Measurements from ENCODE around the gene FRAT1.
"Not testable (repeated sequence)": the region's sequence is repeated elsewhere in the genome, so short reads cannot be mapped to it uniquely, and the experiment has no call there.

GRCh38 chr10:97343664-97344063 is 24.6 kb downstream of the FRAT1 start:
- not testable (repeated sequence) for TF ChIP-seq CTCF (IDR thresholded peaks at IDR 0.05; ENCODE audit: extremely low read depth in 1 of 2, insufficient read depth in 1 of 2, low read depth in 1 of 2, low read length in 2 of 2); MAX (IDR thresholded peaks at IDR 0.05; ENCODE audit: insufficient read depth, insufficient read length); POLR2AphosphoS5 (IDR thresholded peaks at IDR 0.05; ENCODE audit: insufficient read depth, low read depth, low read length); POLR2A (IDR thresholded peaks at IDR 0.05; ENCODE audit: low read depth, low read length); FOS (IDR thresholded peaks at IDR 0.05; ENCODE audit: borderline replicate concordance, insufficient read depth, low read length); EZH2 (IDR thresholded peaks at IDR 0.05; ENCODE audit: borderline replicate concordance, low read depth, low read length, severe bottlenecking); GATA2 (IDR thresholded peaks at IDR 0.05; ENCODE audit: insufficient read depth, insufficient read length, low read depth, low read length); MYC (IDR thresholded peaks at IDR 0.05; ENCODE audit: low read depth, low read length)

Measured in endothelial cell of umbilical vein (primary cell).